Measurements from ENCODE around the gene HSPA1L.
A peak's percentile ranks its signal among the peaks of the same experiment; 100 is the strongest.
"Not testable (repeated sequence)": the region's sequence is repeated elsewhere in the genome, so short reads cannot be mapped to it uniquely, and the experiment has no call there.

HSPA1L gene

DNA sequence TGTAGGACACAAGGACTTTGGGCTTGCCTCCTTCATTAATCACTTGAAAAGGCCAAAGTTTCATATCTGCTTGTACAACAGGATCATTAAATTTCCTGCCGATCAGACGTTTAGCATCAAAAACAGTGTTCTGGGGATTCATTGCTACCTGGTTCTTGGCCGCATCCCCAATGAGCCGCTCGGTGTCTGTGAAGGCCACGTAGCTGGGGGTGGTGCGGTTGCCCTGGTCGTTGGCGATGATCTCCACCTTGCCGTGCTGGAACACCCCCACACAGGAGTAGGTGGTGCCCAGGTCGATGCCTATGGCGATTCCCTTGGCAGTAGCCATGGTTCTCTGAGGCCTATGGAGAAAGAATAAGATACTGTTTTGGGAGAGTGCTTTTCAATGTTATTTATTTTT lies 3.4 kb downstream of the HSPA1L start:
- DNase-seq = no peak

DNA sequence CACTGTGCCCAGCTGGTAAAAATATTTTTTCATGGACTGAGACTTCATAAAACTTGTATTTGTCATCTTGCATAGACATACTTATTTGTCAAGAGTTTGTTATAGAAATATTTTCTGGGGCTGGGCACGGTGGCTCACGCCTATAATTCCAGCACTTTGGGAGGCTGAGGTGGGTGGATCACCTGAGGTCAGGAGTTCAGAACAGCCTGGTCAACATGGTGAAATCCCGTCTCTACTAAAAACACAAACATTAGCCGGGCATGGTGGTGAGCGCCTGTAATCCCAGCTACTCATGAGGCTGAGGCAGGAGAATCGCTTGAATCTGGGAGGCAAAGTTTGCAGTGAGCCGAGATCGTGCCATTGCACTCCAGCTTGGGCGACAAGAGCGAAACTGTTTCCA lies 6.5 kb downstream of the HSPA1L start:
- not testable (repeated sequence) for DNase-seq

DNA sequence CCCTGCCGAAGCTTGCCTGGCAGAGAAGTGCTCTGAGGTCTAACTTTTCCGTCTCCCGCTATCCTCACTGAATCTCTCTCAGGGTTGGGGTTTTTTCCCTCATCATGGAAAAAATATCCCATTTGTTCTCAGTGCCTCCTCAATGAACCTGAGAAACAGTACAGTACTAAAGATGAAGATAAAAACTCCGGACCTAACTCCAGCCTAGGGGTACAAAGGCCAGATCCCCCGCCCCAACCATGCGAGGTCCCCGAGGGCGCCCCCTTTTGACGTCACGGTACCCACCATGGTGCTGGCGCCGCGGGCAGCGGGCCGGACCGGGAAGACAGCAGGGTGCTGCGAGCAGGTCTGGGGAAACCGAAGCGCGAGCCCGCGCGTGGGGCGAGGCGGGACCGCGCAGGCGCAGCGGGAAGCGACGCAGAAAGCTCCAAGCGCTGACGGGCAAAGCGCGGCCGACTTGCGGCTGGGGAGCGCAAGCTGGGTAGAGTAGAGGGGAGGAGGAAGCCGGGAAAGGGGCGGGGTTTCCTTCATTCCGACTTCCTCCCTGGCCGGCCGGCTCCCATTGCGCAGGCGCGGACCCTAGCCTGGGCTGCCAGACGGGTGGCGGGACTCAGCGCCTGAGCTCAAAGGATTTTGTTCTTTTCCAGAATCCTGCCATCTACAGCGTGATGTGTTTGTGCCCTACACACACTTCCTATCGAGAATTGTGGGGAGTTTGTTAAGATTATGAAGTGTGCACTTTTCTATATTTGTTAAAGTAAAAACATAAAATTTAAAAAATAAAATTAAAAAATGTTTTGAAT lies 8.4 kb downstream of the HSPA1L start, which contains the start of gene LSM2:
TSS of gene LSM2 (minus strand) at position 497 of the 803 bp plus-strand sequence. CDS start at position 288, 209 bp downstream.
- DNase-seq = peak; percentile 97

DNA sequence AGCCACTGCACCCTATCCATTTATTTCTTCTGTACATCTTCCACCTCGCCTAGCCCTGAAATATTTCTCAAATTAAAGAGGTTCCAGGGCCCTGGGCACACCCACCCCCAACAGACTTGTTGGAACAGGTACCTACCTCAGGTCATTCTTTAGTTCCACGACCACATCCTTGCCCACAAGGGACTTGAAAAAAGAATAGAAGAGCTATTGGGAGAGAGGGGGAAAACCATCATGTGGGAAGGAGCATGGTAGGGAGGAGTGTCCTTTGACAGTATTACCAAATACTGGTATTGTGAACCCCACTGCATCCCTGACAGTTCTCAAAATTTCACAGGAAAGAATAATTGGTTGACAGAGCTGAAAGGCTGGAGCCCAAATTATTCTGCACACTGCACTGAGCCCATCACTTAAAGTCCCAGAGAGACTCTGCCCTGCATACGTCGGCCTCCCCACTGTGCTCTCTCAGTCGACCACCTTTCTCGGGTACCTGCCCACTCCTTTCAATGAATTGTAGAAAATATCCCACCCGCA lies 9.1 kb downstream of the HSPA1L start:
- no peak for DNase-seq

DNA sequence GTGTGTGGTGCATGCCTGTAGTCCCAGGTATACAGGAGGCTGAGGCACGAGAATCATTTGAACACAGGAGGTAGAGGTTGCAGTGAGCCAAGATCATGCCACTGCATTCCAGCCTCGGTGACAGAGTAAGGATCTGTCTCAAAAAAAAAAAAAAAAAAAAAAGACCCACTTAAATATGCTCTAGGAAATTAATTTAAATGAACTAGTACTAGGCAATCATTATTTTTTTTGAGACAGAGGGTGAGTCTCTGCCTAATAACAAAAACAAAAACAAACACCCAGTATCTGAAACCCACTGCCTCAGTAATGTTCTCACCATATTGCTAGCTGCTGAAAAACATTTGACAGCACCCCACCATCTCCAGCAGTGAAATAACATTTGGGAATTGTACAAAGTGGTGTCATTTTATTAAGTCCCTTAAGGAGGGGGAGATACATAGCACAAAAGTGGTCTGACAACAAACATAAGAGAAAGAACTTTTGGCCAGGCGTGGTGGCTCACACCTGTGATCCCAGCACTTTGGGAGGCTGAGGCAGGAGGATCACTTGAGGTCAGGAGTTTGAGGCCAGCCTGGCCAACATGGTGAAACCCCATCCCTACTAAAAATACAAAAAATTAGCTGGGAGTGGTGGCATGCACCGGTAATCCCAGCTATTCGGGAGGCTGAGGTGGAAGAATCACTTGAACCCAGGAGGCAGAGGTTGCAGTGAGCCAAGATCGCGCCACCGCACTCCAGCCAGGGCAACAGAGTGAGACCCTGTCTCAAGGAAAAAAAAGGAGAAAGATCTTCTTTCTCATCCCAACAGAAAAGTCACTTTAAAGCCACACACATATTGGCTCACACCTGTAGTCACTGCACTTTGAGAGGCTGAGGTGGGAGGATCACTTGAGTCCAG lies 13.8 kb downstream of the HSPA1L start:
- DNase-seq = not testable (repeated sequence)

DNA sequence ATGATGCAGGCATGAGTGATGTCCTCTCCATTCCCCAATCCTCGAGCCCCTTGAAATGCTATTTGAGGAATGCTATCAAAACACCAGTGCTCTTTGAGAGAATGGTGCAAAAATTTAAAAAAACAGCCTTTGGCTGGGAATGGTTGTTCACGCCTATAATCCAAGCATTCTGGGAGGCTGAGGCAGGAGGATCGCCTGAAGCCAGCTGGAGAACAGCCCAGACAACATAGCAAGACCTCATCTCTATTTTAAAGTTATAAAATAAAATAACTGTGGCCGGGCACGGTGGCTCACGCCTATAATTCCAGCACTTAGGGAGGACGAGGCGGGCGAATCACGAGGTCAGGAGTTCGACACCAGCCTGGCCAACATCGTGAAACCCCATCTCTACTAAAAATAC lies 15.3 kb downstream of the HSPA1L start:
- no peak for DNase-seq

DNA sequence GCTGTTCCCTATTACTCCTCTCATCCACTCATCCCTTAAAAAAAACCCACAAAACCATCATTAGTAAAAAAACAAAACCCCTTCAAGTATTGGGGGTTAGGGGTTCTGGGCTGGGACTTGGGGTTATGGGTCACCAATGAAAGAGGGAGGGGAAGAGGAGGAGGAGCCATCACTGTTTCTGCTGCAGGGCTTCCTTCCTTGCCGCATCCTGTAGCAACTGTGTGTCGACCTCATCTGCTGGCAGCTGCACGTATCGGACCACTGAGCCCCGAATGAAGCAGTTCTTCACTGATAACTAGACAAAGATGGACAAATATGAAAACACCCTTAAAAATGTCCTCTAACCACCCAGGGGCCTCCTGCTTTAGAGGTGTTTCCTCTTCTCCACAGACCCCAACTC lies 17.5 kb downstream of the HSPA1L start:
- no peak for DNase-seq

DNA sequence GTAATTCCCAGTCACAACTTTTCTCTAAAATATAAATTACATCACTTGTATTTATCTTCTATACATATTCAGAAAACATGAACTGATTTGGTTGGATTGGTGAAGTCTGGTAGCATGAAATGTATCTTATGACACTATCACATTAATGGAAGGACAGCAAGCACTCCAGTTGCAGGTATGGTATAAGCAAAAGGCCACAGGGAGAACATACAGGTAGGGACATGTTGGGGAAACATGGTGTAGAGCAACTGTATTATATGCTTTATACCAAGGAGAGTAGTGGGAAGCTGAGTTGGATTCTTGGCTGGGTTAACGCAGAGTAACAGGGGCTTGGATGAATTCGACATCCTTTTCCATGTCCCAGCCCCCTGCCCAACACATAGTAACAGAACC lies 18.1 kb downstream of the HSPA1L start:
- no peak for DNase-seq

DNA sequence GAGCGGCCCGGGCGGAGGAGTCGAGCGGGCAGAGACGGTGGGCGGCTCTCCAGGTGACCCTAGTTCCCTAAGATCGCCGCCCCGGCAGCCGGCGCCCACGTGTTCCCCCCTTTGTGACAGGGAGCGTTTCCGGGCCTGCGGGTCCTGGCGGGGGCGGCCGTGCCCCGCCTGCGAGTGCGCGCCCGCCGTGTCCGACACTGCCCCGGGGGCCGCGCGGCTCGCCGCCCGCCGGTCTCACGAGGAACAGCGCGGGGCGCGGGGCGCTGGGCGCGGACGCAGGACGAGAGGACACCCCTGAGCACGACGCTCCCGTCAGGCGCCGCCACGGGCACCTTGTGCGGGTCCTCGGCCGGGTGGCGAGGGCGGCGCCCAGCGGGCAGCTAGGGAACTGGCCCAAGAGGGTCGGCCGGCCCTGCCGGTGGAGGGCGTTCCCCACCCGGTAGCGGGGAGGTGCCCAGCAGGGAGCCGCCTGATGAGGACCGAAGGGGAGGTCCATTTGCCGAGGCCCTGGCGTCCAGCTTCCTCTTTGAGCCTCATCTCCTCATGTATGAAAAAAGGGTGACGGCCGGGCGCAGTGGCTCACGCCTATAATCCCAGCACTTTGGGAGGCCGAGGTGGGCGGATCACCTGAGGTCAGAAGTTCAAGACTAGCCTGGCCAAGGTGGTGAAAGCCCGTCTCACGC lies 19.3 kb downstream of the HSPA1L start, which contains the start of gene VARS1:
TSS of gene VARS1 (minus strand) at position 137 of the 683 bp plus-strand sequence. CDS start 535 bp downstream, outside the sequence.
- peak; percentile 83 for DNase-seq

DNA sequence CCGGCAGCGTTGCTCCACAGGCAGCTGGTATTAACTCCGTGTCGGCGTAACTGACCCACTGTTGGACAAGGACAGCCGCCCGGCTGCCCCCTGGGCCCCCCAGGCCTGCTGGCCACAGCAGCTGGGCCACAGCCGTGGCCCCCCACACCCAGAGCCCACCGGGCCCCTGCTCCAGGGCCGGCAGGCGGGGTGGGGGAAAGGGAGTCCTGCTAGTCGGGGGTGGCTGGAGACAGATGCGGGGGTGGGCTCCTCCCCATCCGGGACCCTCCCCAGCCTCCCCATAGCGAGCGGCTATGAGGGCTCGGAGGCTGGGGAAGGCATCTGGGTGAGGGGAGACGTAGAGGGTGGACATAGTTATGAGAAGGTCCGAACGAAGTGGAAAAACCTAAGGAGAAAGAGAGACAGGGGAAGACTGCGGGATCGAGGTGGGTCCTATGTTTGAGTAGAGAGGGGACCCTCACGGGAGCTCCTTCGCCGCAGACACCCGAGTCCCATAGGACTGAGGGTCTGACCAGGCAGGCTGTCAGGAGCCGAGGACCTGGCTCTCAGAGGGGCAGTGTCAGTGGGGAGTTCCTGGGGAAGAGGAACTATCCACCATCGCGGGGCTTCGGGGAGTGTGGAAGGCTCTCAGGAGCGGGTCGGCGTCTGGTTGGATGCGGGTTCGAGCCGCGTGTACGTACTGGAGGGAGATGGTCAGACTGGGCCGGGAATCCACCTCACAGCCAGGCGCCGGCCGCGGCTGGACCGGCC lies 20.0 kb downstream of the HSPA1L start:
- no peak for DNase-seq

DNA sequence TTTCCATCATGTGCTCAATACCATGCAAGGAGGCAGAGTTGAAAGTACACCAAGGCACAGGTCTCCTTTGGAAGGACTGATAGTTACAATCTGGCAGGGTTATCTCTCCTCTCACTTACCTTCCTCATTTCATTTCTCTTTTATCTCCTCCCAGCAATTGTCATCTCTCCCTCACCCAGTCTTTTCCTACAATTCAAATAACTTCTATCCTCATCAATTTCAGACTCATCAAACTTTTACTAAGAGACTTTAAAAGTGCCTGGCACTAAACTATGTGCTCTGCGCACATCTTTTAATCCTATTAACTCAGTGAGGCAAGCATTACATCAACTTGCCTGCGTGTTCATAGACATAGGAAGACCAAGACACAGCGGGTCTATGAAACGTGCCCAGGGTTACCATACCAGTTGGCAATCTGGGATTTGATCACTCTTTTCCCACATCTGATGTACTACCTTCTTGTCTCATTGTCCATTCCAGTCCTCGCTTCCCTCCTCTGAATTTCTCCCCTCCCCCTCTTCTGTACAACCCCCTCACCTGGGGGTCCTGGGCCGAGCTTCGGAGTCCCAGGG lies 20.7 kb downstream of the HSPA1L start:
- DNase-seq = no peak

DNA sequence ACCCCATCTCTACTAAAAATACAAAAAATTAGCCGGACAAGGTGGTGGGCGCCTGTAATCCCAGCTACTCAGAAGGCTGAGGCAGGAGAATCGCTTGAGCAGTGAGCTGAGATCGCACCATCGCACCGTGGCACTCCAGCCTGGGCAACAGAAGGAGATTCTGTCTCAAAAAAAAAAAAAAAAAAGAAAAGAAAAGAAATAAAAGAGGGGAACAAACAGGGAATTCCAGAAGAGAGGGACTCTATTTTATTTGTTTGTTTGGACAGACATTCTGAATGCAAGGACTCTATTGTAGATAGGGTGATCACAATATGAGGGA lies 21.2 kb downstream of the HSPA1L start:
- DNase-seq = not testable (repeated sequence)

DNA sequence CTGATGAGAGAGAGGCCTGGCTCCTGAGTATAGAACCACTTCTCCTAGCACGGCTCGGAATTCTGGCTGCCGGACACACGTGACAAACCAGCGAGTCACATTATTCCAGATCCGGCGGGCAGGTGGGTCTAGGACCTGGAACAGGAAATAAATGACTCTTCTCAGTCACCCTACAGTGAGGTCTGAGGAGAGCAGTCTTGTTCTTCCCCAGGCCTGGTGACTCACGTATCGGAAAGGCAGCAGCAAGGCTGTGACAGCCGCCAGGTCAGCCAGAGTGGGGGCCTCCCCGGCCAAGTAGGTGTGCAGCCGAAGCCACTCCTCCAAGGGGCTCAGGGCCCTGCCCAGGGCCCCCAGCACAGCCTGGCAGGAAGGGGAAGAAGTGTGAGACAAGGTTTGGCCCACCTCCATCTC lies 22.3 kb downstream of the HSPA1L start:
- DNase-seq = no peak

DNA sequence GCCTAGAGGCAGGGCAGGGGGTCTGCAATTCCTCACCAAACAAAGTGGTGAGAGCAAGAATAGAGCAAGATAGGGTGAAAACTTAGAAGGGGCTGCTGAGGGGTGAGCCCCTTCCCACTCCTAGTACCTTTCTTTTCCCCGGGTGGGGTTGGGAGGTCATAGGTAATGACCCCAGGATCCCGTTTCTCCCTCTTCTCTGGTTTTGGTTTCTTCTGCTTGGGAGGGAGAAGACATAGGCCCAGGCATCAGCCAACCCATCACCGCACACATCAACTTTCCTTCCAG lies 23.1 kb downstream of the HSPA1L start:
- DNase-seq = no peak

DNA sequence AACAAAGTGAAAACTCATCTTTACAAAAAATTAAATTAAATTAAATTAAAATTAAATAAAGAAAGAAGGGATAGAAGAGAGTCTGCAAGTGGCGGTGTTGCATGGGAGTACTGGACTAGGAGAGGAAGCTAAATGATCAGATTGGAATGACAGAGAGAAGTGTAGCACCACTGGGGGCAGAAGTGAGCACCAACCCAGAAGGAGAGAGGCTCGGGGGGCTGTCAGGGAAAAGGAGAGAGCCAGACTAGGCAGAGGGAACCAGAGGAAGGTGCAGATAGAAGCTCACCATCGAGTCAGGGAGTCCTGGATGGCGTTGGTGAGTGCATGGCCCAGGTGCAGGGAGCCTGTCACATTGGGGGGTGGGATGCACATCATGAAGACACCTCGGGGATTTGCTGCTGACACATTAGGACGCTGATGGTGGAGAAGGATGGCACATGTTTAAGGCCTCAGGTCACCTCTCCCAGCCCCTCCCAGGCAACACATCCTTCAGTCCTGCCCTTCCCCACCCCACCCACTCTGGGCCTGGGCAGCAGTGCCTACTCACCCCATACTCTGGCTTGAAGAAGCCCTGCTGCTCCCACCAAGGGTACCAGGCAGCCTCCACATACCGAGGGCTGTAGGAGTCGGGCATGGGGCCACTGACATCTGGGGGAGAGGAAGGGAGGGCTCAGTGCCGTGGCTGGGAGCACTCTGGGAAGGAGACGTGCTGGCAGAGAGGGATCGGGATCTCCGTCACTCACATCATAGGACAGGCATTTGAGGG lies 23.6 kb downstream of the HSPA1L start:
- DNase-seq = peak; percentile 74

DNA sequence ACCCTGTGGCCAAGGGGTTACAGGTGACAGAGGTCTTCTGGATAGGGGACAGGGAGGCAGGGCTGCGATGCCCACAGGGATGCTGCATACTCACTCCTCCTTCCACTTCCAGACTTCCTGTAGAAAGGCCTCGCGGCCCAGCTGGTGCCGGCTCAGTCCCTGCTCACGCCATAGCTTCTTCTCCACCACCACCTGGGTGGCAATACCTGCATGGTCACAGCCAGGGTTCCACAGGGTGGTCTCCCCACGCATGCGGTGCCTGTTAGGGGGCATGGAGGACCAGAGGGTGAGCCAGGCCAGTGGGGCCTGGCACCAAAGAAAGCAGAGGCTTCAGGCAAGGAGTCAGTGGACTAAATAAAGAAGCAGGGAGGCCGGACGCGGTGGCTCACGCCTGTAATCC lies 29.6 kb downstream of the HSPA1L start:
- no peak for DNase-seq

DNA sequence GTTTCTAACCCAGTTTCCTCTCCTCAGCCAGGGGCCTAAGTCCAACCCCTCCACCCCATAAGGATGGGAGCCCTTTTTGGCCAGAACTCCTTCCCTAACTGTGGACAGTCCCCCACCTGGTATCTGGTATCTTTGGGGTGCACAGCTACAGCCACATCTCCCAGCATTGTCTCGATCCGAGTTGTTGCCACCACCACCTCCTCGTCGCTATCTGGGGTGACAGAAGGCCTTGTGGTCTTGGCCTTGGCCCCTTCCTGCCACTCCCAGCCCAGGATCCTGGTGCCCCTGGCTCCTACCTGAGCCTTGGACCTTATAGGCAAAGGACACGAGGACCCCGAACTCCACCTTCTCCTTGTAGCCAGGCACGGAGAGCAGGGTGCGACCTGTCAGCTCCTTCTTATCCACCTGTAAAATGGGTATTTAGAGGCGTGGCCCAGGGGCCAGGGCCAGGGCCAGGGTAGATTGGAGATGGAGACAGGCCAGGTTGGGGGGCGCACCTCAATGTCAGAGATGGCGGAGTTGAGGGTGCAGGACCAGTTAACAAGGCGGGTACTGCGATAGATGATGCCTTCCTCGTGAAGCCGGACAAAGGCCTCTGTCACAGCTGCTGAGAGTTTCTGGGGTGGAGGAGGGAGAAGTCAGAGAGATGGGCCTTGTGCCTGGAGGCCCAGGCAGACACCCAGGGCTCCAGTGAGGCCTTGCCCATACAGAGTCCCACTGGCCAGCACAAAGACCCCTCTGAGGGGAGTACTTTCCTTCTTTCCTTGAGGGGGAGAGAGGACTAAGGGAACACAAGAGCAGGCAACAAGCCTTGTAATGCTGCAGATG lies 30.8 kb downstream of the HSPA1L start:
- DNase-seq = no peak

DNA sequence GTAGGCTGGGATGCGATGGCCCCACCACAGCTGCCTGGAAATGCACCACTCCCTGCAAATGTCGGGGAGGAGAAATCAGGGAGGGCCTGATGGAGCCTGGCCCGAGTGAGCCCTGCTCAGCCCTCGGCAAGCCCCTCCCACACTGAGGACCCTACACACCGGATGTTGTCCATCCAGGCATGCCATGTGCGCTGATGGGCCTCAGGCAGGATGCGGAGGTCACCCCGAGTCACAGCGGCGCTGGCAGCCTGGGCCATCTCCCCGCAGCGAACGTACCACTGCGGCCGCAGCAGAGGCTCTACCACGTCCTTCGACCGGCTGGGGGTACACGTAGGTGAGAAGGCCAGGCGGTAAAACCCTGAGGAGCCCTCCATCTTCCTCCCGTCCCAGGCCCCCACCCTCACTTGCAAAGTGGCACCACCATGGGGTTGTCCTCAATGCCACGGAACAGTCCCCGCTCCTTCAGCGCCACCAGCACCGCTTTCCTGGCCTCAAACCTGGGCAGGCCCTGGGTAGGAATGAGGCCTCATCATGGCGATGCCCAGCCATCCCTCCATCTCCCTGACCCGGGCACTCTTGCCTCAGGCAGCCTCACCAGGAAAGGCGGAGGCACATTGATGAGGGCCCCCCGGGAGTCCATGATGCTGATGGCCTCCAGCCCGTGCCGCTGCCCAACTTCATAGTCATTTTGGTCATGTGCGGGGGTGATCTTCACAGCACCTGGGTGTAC lies 32.8 kb downstream of the HSPA1L start:
- DNase-seq = no peak

DNA sequence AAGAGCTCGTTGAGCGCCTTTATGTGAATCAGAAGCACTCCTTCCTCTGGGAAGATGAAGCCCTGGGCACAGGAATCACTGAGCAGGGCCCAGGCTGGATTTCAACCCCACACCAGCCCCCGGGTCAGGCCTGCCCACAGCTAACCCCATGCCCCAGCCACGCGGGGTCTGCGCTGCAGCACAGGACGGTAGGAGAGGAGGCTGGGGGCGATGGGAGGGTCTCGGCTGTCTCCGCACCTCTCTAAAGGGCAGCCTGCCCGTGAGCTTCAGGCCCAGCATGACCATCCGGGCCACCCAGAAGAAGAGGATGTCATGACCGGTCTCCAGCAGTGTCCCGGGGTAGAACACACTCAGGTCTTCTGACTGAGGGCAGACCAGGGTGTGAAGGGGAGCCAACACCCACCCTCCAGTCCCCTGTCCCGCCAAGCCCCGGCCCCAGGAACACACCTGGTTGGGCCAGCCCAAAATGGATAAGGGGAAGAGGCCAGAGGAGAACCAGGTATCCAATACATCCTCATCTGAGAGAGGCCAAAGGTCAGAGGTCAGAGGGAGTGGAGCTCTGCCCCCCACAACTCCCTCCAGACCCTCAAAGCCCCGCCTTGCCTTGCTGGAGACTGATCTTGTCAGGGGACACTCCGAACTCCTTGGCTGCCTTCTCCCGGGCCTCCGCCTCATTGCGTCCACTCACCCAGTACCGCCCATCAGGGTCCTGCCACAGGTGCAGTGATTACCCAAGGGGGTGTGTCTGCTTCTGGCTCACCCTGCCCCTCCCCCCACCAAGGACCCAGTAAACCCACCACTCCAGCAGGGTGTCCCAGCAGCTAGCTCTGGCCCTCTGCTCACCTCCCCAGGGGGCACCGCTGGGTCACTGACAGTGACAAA lies 33.6 kb downstream of the HSPA1L start:
- no peak for DNase-seq
